Fibroblast of the aortic adventitia (primary cell): ENCODE data around the gene STT3B. TPM values are rescaled to one million over a fixed set of nuclear protein-coding genes. Genes with fewer than 3 reads are reported as not detected.
A peak's percentile ranks its signal among the peaks of the same experiment; 100 is the strongest.

Experiments used
- DNase-seq: peaks from one replicate; pipeline ENCODE4 v3.0.0-alpha.2; 2010; ENCODE audit warnings: low read depth
- H3K4me3 ChIP-seq: 2 replicates; pipeline ENCODE4 v1.5.1; 2011; ENCODE audit warnings: low read depth, mild to moderate bottlenecking, control low read depth, low read length, moderate library complexity
- CTCF ChIP-seq: IDR thresholded peaks from 2 replicates; pipeline ENCODE4 v1.5.1; 2011; ENCODE audit warnings: mild to moderate bottlenecking, low read length, control low read depth, inconsistent platforms; ENCODE audit not compliant: insufficient read depth
- total RNA-seq: library from RNA; depleted of rRNA; stranded (reverse); fragments of >200 nt; gene quantifications from 2 replicates; pipeline ENCODE4 v1.2.3, GENCODE V29; 2012; ENCODE audit warnings: low replicate concordance

Gene STT3B
- total RNA-seq, 1 donor, result 151 TPM

GRCh38 chr3:31530039-31530959 is 2.4 kb upstream of the STT3B start:
- H3K4me3 ChIP-seq, result no peak overlapping the region
- DNase-seq, result no peak
- TF ChIP-seq CTCF, result no peak

GRCh38 chr3:31530960-31531335 is 1.8 kb upstream of the STT3B start:
- DNase-seq, result no peak
- H3K4me3 ChIP-seq, result peak overlapping the region; percentile 81
- no peak for TF ChIP-seq CTCF

- DNase-seq, result no peak
- TF ChIP-seq CTCF, result peak; percentile 47
Measured at GRCh38 chr3:31531452-31531991, 1.2 kb upstream of the STT3B start.

GRCh38 chr3:31531992-31532586 is 636 bp upstream of the STT3B start:
- no peak for TF ChIP-seq CTCF
- peak overlapping the region; percentile 85 for H3K4me3 ChIP-seq
- peak; percentile 98 for DNase-seq

More at GRCh38 chr3:31531452-31531991, 1.2 kb upstream of the STT3B start:
- peak overlapping the region; percentile 81 for H3K4me3 ChIP-seq

- no peak for DNase-seq
- peak overlapping the region; percentile 85 for H3K4me3 ChIP-seq
- TF ChIP-seq CTCF, result no peak
Measured at GRCh38 chr3:31533169-31534064, 692 bp downstream of the STT3B start.

- H3K4me3 ChIP-seq, result peak overlapping the region; percentile 85
- DNase-seq, result peak; percentile 29
- no peak for TF ChIP-seq CTCF
Measured at GRCh38 chr3:31534065-31534425, 1.3 kb downstream of the STT3B start.
